Mammary epithelial cell (primary cell): Measurements from ENCODE around the gene LIN7B.

Source experiments
- EZH2 ChIP-seq: IDR thresholded peaks from 2 replicates; pipeline ENCODE4 v1.6.1; 2012; ENCODE audit warnings: low read length, inconsistent platforms, borderline replicate concordance
- TF ChIP-seq, protein P1 (sequence below), 2 donors: IDR thresholded peaks in 1 of 2; conservative IDR thresholded peaks in 1 of 2; 2 replicates each; pipeline ENCODE4 v1.5.1; 2011 to 2012; ENCODE audit warnings: inconsistent platforms in 2 of 2, low read length in 2 of 2, mild to moderate bottlenecking in 2 of 2, control low read depth in 1 of 2, low read depth in 1 of 2; ENCODE audit not compliant: insufficient read depth in 1 of 2; ENCODE audit errors: extremely low read depth in 1 of 2

GRCh38 chr19:49119411-49120324 is 5.5 kb downstream of the LIN7B start, which contains the start of gene PPFIA3:
- TF ChIP-seq, protein P1, sequence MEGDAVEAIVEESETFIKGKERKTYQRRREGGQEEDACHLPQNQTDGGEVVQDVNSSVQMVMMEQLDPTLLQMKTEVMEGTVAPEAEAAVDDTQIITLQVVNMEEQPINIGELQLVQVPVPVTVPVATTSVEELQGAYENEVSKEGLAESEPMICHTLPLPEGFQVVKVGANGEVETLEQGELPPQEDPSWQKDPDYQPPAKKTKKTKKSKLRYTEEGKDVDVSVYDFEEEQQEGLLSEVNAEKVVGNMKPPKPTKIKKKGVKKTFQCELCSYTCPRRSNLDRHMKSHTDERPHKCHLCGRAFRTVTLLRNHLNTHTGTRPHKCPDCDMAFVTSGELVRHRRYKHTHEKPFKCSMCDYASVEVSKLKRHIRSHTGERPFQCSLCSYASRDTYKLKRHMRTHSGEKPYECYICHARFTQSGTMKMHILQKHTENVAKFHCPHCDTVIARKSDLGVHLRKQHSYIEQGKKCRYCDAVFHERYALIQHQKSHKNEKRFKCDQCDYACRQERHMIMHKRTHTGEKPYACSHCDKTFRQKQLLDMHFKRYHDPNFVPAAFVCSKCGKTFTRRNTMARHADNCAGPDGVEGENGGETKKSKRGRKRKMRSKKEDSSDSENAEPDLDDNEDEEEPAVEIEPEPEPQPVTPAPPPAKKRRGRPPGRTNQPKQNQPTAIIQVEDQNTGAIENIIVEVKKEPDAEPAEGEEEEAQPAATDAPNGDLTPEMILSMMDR (conservative IDR thresholded peaks at IDR 0.05 in 1 of 2, IDR thresholded peaks at IDR 0.05 in 1 of 2; ENCODE audit: extremely low read depth in 1 of 2, insufficient read depth in 1 of 2, low read depth in 1 of 2, low read length in 2 of 2) = no peak
- TF ChIP-seq EZH2 = no peak
